Spleen (tissue), 7 donors: ENCODE results near the gene ATG14.

ENCODE experiments used
- CTCF ChIP-seq, 11 experiments: fragments of 200-600 bp in 7 of 11; fragments of 450-650 bp in 4 of 11; sonication (generic) in 4 of 11; IDR thresholded peaks in 8 of 11; conservative IDR thresholded peaks in 3 of 11; 1 replicate in 7 of 11; 2 replicates in 4 of 11; pipeline versions ENCODE4 v1.4.0 to v1.8.0; 2016 to 2021; ENCODE audit warnings: antibody characterized with exemption in 11 of 11, inconsistent platforms in 4 of 11, mild to moderate bottlenecking in 1 of 11
- POLR2A ChIP-seq, 3 donors: fragments of 450-650 bp; IDR thresholded peaks; one replicate each; pipeline ENCODE4 v1.5.1; 2017; ENCODE audit warnings: antibody characterized with exemption in 3 of 3, mild to moderate bottlenecking in 1 of 3
- POLR2AphosphoS5 ChIP-seq, 3 donors: sonication (generic); formaldehyde crosslinking; IDR thresholded peaks; one replicate each; pipeline ENCODE4 v1.5.1; 2017; ENCODE audit warnings: antibody characterized with exemption in 3 of 3
- donor health status: DM: no; HTN: no; CAD: no; lungs with moderate emphysema.
- donor health status: DM: no; HTN: no; CAD: no.
- donor health status: DM: no; HTN: no; CAD: no.

DNA sequence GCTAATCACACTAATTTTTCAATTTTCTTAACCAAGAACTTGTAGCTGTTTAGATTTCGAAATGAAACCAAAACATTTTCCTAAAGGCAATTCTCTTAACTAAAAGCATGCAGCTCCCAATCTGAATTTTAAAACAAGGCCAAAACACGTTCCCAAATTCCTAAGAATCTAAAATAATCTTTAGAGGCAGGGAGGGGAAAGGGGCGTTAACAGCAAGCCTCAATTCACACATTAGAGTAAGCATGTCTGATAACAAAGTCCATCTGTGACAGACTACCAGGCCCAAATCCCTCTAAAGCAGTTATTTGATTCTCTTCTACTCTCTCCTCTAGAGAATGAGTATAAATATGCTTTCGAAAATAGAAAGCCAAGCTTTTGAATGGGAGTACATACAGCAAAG is 754 bp downstream of the ATG14 start:
- TF ChIP-seq CTCF (IDR thresholded peaks at IDR 0.05 in 8 of 11, conservative IDR thresholded peaks at IDR 0.05 in 3 of 11) (no peak), POLR2A (IDR thresholded peaks at IDR 0.05) (no peak), POLR2AphosphoS5 (IDR thresholded peaks at IDR 0.05) (no peak)
